ENCODE results near the gene CORIN.

Gene CORIN

GRCh38 chr4:47829438-47829837 is 8.4 kb downstream of the CORIN start:
- Histone ChIP-seq H3K4me2 (ENCODE audit: low read length) (no peak overlapping the region), H3K9me2 (replicated peaks; ENCODE audit: control insufficient read depth, low read length) (no peaks in the 10 kb centered on the region), H3K27me3 (ENCODE audit: control insufficient read depth, low read length) (peaks cover 9% of the 10 kb centered on the region; the same call in 1 of the 2 replicates), H3K4me1 (ENCODE audit: control insufficient read depth, low read length) (no peaks in the 10 kb centered on the region), H3K36me3 (ENCODE audit: control insufficient read depth, low read length) (no peaks in the 10 kb centered on the region), H4K20me1 (ENCODE audit: control insufficient read depth, insufficient read depth, low read depth, low read length) (no peaks in the 10 kb centered on the region), H3K9me3 (ENCODE audit: control insufficient read depth, insufficient read depth, low read length) (peaks cover 4% of the 10 kb centered on the region), H3F3A (ENCODE audit: control insufficient read depth, insufficient read depth) (no peaks in the 10 kb centered on the region), H3K27ac (ENCODE audit: low read depth, low read length) (no peak overlapping the region), H3K79me2 (ENCODE audit: control insufficient read depth, low read length) (no peaks in the 10 kb centered on the region), H3K4me3 (ENCODE audit: low read length) (no peak overlapping the region)
- TF ChIP-seq EZH2phosphoT487 (IDR thresholded peaks at IDR 0.05; ENCODE audit: borderline replicate concordance, low read length) (no peak), CTCF (IDR thresholded peaks at IDR 0.05; ENCODE audit: low read depth, low read length, poor library complexity, severe bottlenecking) (no peak)

DNA sequence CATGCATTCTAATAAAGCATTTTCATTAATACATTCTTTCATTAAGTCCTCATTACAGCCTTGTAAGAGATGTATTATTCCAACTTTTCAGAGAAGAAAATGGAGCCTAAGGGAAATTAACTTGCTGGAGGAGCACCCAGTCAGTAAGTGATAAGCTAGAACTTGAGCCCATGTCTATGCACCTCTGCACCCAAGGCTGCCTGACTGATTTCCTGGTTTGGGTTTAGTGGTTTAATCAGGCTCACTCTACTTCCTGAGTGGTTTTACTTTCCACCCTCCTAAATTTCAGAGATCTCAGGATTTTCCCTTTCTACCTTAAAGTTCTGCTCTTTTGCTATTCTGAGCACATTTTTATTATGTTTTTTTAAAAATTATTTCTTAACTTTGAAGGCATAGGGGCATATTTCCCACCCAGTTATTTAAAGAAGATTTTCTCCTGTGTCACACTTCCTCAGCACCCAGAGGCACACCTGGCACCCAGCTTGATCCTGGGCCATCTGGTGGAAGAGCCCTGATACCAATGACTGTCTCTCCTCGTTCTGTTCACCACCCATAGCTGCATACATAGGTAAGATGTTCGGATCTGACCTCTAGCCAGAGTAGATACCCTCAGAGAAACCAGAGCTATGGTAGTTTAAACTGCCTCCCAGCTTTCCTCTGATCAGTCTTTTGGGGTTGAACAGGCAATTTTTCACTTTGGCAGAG is 10.4 kb downstream of the CORIN start:
- H3K27ac ChIP-seq (ENCODE audit: low read depth, low read length): no peak overlapping the region
- H4K20me1 ChIP-seq (ENCODE audit: control insufficient read depth, insufficient read depth, low read depth, low read length): no peaks in the 10 kb centered on the region
- no peaks in the 10 kb centered on the region for H3K36me3 ChIP-seq (ENCODE audit: control insufficient read depth, low read length)
- H3K4me1 ChIP-seq (ENCODE audit: control insufficient read depth, low read length): no peaks in the 10 kb centered on the region
- no peak overlapping the region for H3K4me3 ChIP-seq (ENCODE audit: low read length)
- TF ChIP-seq CTCF (IDR thresholded peaks at IDR 0.05; ENCODE audit: low read depth, low read length, poor library complexity, severe bottlenecking) (no peak), EZH2phosphoT487 (IDR thresholded peaks at IDR 0.05; ENCODE audit: borderline replicate concordance, low read length) (no peak)
- H3K27me3 ChIP-seq (ENCODE audit: control insufficient read depth, low read length): peaks cover 9% of the 10 kb centered on the region; the same call in 1 of the 2 replicates
- H3K9me3 ChIP-seq (ENCODE audit: control insufficient read depth, insufficient read depth, low read length): no peaks in the 10 kb centered on the region
- no peak overlapping the region for H3K4me2 ChIP-seq (ENCODE audit: low read length)
- no peaks in the 10 kb centered on the region for H3F3A ChIP-seq (ENCODE audit: control insufficient read depth, insufficient read depth)
- no peaks in the 10 kb centered on the region for H3K79me2 ChIP-seq (ENCODE audit: control insufficient read depth, low read length)
- no peaks in the 10 kb centered on the region for H3K9me2 ChIP-seq (replicated peaks; ENCODE audit: control insufficient read depth, low read length)

- Histone ChIP-seq H3K4me1 (ENCODE audit: control insufficient read depth, low read length) (no peaks in the 10 kb centered on the region), H3K4me2 (ENCODE audit: low read length) (no peak overlapping the region), H3K27me3 (ENCODE audit: control insufficient read depth, low read length) (peaks cover 9% of the 10 kb centered on the region), H4K20me1 (ENCODE audit: control insufficient read depth, insufficient read depth, low read depth, low read length) (no peaks in the 10 kb centered on the region), H3K36me3 (ENCODE audit: control insufficient read depth, low read length) (no peaks in the 10 kb centered on the region), H3K4me3 (ENCODE audit: low read length) (no peak overlapping the region), H3K79me2 (ENCODE audit: control insufficient read depth, low read length) (no peaks in the 10 kb centered on the region), H3F3A (ENCODE audit: control insufficient read depth, insufficient read depth) (no peaks in the 10 kb centered on the region), H3K9me2 (replicated peaks; ENCODE audit: control insufficient read depth, low read length) (no peaks in the 10 kb centered on the region), H3K9me3 (ENCODE audit: control insufficient read depth, insufficient read depth, low read length) (no peaks in the 10 kb centered on the region), H3K27ac (ENCODE audit: low read depth, low read length) (no peak overlapping the region)
- no peak for TF ChIP-seq CTCF (IDR thresholded peaks at IDR 0.05; ENCODE audit: low read depth, low read length, poor library complexity, severe bottlenecking)
- no peak for TF ChIP-seq EZH2phosphoT487 (IDR thresholded peaks at IDR 0.05; ENCODE audit: borderline replicate concordance, low read length)
Observed at GRCh38 chr4:47824840-47825239, 13.0 kb downstream of the CORIN start.
